ENCODE measurements around the gene FCAR.

- TF ChIP-seq POLR2AphosphoS5 (IDR thresholded peaks at IDR 0.05; ENCODE audit: low read depth, low read length) (no peak), SPI1 (IDR thresholded peaks at IDR 0.05; ENCODE audit: low read depth, low read length) (no peak), POLR2A (IDR thresholded peaks at IDR 0.05; ENCODE audit: low read depth, low read length) (no peak)
Measured at GRCh38 chr19:54873990-54874389, at the start of gene FCAR.
